Measurements from ENCODE around the gene RGS14. TPM values are rescaled to one million over a fixed set of nuclear protein-coding genes. Genes with fewer than 3 reads are reported as not detected.

Gene RGS14
- total and polyA plus RNA-seq, 2 experiments from 2014 or later, result 23.5 to 37.9 TPM

DNA sequence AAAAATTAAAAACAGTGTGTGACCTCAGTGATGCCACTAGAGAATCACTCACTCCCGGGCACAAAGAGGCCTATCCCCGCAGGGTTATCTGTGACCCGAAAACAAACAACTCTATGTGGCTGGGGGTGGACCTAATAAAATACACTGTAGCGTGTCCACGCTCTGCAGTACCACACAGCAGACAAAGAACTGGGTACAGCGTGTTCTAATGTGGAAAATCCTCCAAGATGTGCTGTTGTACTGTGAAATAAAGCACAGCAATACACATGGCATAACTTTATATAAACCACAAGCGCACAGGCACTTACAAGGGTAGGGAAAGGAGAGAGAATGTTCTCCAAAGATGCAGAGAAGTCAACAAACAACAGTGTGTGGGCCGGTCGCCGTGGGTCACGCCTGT, 18.4 kb downstream of the RGS14 start:
- no peak overlapping the region for H3K27ac Mint-ChIP-seq
- ATAC-seq, result no peak
- no peaks in the 10 kb centered on the region for H3K9me3 Mint-ChIP-seq
- no peak for TF ChIP-seq STAT1 (IDR thresholded peaks at IDR 0.05; ENCODE audit: unreplicated experiment)
- TF ChIP-seq REST (IDR thresholded peaks at IDR 0.05; ENCODE audit: unreplicated experiment), result no peak
- TF ChIP-seq ZNF331 (CRISPR knock-in tag; IDR thresholded peaks at IDR 0.05; ENCODE audit: low read depth), result no peak
- TF ChIP-seq POLR2AphosphoS5 (IDR thresholded peaks at IDR 0.05; ENCODE audit: low read depth), result no peak
- TF ChIP-seq JUNB (IDR thresholded peaks at IDR 0.05; ENCODE audit: unreplicated experiment), result no peak
- no peak for TF ChIP-seq CREB1 (CRISPR knock-in tag; IDR thresholded peaks at IDR 0.05; ENCODE audit: low read depth)
- no peak for TF ChIP-seq NANOG (IDR thresholded peaks at IDR 0.05; ENCODE audit: borderline replicate concordance)
- Histone ChIP-seq H3K79me2 (replicated peaks; ENCODE audit: insufficient read depth) (no peaks in the 10 kb centered on the region), H3K27ac (ENCODE audit: low read depth) (no peak overlapping the region), H3K4me3 (no peak overlapping the region), H3K4me2 (no peak overlapping the region), H3K36me3 (ENCODE audit: insufficient read depth) (no peaks in the 10 kb centered on the region), H3F3A (replicated peaks; ENCODE audit: low read depth) (0 out of 2 replicates have a peak, but pooled peaks cover 2% of the 10 kb centered on the region), H3K27me3 (ENCODE audit: insufficient read depth) (no peaks in the 10 kb centered on the region), H3K4me1 (ENCODE audit: insufficient read depth) (peaks cover 18% of the 10 kb centered on the region), H4K20me1 (replicated peaks; ENCODE audit: insufficient read depth) (no peaks in the 10 kb centered on the region), H3K9me2 (ENCODE audit: insufficient read depth) (no peaks in the 10 kb centered on the region), H2AFZ (no peak overlapping the region)
- peaks cover 20% of the 10 kb centered on the region for H3K27me3 Mint-ChIP-seq (ENCODE audit: insufficient read depth, low read depth, poor library complexity)
- H3K36me3 Mint-ChIP-seq (ENCODE audit: low read depth), result no peaks in the 10 kb centered on the region
- DNase-seq (ENCODE audit: low spot score), result no peak
- H3K4me3 Mint-ChIP-seq, result no peak overlapping the region
- peaks cover 19% of the 10 kb centered on the region for H3K4me1 Mint-ChIP-seq

DNA sequence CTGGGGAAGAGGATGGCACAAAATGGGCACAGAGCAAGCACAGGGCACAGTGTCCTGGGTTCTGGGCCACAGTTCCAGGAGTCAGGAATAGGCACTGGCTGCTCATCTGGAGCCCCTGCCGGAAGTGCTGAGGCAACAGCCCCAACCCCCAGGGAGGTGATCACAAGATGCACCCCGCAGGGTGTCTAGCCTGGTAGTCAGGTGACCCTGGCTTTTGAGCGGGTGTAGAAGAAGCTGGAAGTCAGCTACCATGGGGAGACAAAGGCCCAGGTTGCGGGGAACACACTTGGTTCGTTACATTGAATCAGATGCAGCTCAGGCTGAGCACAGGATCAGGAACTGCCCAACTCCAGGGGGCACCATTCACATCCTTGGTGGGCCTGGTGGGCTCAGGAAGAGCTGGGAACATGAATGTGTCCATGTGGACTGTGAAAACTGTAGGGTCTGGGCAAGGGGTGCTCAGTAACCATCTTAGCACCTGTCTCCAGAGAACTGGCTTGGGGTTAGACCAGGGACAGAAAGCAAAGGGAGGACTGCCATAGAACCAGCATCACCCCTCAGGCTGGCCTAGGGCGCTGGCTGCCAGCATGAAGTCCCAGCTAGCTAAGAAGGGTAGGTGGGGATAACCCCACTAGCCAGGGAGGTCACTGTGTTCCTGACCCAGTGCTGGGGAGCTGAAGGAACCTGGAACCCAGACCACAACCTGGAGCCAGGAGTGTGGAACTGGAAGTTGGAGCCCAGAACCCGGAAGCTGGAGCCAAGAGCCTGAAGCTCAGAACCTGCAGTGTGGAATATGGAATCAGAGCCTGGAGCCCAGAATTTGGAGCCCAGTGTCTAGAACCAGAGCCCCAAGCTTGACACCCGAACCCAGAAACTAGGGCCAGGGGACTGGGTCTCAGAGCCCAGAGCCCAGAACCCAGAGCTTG, 20.4 kb downstream of the RGS14 start:
- Histone ChIP-seq H3K4me1 (ENCODE audit: insufficient read depth) (peaks cover 12% of the 10 kb centered on the region; the same call in 1 of the 2 replicates), H3K4me3 (no peak overlapping the region), H3K27ac (ENCODE audit: low read depth) (no peak overlapping the region), H3K79me2 (replicated peaks; ENCODE audit: insufficient read depth) (no peaks in the 10 kb centered on the region), H3K9me2 (ENCODE audit: insufficient read depth) (no peaks in the 10 kb centered on the region), H3K4me2 (no peak overlapping the region), H2AFZ (no peak overlapping the region), H3F3A (replicated peaks; ENCODE audit: low read depth) (0 out of 2 replicates have a peak, but pooled peaks cover 2% of the 10 kb centered on the region), H3K27me3 (ENCODE audit: insufficient read depth) (no peaks in the 10 kb centered on the region), H4K20me1 (replicated peaks; ENCODE audit: insufficient read depth) (no peaks in the 10 kb centered on the region), H3K36me3 (ENCODE audit: insufficient read depth) (no peaks in the 10 kb centered on the region)
- no peak overlapping the region for H3K27ac Mint-ChIP-seq
- DNase-seq (ENCODE audit: low spot score) (no peak), ATAC-seq (no peak)
- H3K4me1 Mint-ChIP-seq, result peaks cover 20% of the 10 kb centered on the region
- H3K27me3 Mint-ChIP-seq (ENCODE audit: insufficient read depth, low read depth, poor library complexity), result peaks cover 29% of the 10 kb centered on the region
- H3K36me3 Mint-ChIP-seq (ENCODE audit: low read depth), result no peaks in the 10 kb centered on the region
- no peak overlapping the region for H3K4me3 Mint-ChIP-seq
- TF ChIP-seq CTCF (conservative IDR thresholded peaks at IDR 0.05; ENCODE audit: low read depth in 2 of 2), result peak; percentile 12 to 38; a peak in 2 of 4 replicates
- TF ChIP-seq ZNF462 (CRISPR knock-in tag; IDR thresholded peaks at IDR 0.05), result no peak
- H3K9me3 Mint-ChIP-seq, result no peaks in the 10 kb centered on the region

Data from GM23338 (cell line).